H1 (cell line): Measurements from ENCODE around the gene AGR2. TPM values are rescaled to one million over a fixed set of nuclear protein-coding genes. Genes with fewer than 3 reads are reported as not detected.

Experiments
- CTCF ChIA-PET: fragments of 300-600 bp; sonication (Branson Sonifier 250); formaldehyde crosslinking; loops from one replicate; lab custom pipeline; 2021; ENCODE audit not compliant: partially characterized antibody; lab: Charles Lee
- POLR2A ChIA-PET: fragments of 300-600 bp; sonication (Branson Sonifier 250); formaldehyde crosslinking; loops from one replicate; lab custom pipeline; 2021; ENCODE audit warnings: inconsistent platforms; ENCODE audit not compliant: partially characterized antibody; lab: Charles Lee
- DNase-seq, 2 experiments: peaks; one replicate each; pipeline versions ENCODE4 v3.0.0 to v3.0.0-alpha.2; 2010 to 2022; ENCODE audit warnings: low spot score in 2 of 2, low read depth in 1 of 2, mixed read lengths in 1 of 2
- FAIRE-seq: peaks from 2 replicates; lab custom pipeline; 2011; peaks lifted over from hg19 to GRCh38; lab: Jason Lieb, UNC
- H2AFZ ChIP-seq: 2 replicates; pipeline ENCODE4 v1.8.1; 2012; ENCODE audit warnings: low read length, inconsistent platforms
- H2AK5ac ChIP-seq: 2 replicates; pipeline ENCODE4 v1.6.1; 2013; ENCODE audit warnings: low read depth, low read length
- H2BK120ac ChIP-seq: replicated peaks from 2 replicates; pipeline ENCODE3; 2013; ENCODE audit warnings: low read depth, low read length, inconsistent platforms
- H2BK12ac ChIP-seq: 2 replicates; pipeline ENCODE4 v1.6.1; 2013; ENCODE audit warnings: low read depth, low read length
- H2BK15ac ChIP-seq: 2 replicates; pipeline ENCODE4 v1.6.1; 2013; ENCODE audit warnings: low read length
- H2BK20ac ChIP-seq: 2 replicates; pipeline ENCODE4 v1.6.1; 2013; ENCODE audit warnings: low read length
- H2BK5ac ChIP-seq: 2 replicates; pipeline ENCODE4 v1.6.1; 2013; ENCODE audit warnings: low read depth, low read length
- H3K14ac ChIP-seq: 2 replicates; pipeline ENCODE4 v1.6.1; 2013; ENCODE audit warnings: inconsistent platforms; ENCODE audit not compliant: insufficient read length
- H3K18ac ChIP-seq: 2 replicates; pipeline ENCODE4 v1.6.1; 2013; ENCODE audit warnings: low read length; ENCODE audit errors: extremely low read depth
- H3K23ac ChIP-seq: 2 replicates; pipeline ENCODE4 v1.6.1; 2013; ENCODE audit warnings: inconsistent platforms; ENCODE audit not compliant: insufficient read length
- H3K23me2 ChIP-seq: 2 replicates; pipeline ENCODE4 v1.6.1; 2013; ENCODE audit warnings: low read depth, low read length
- H3K27ac ChIP-seq: 2 replicates; pipeline ENCODE4 v1.6.1; 2011; ENCODE audit warnings: low read depth, low read length, inconsistent platforms
- H3K27me3 ChIP-seq, 4 experiments: replicated peaks in 1 of 4; 1 replicate in 1 of 4; 2 replicates in 3 of 4; pipeline versions ENCODE4 v1.6.1 to v1.8.1; 2011 to 2013; ENCODE audit warnings: low read length in 3 of 4, mild to moderate bottlenecking in 3 of 4, inconsistent platforms in 2 of 4, mixed read lengths in 2 of 4, moderate library complexity in 1 of 4; ENCODE audit not compliant: control insufficient read depth in 3 of 4, insufficient read depth in 3 of 4; ENCODE audit errors: extremely low read depth in 1 of 4
- H3K36me3 ChIP-seq, 4 experiments: 2 replicates each; pipeline versions ENCODE4 v1.6.1 to v1.8.1; 2011 to 2013; ENCODE audit warnings: mild to moderate bottlenecking in 4 of 4, low read length in 3 of 4, moderate library complexity in 2 of 4, control low read depth in 1 of 4, inconsistent platforms in 1 of 4; ENCODE audit not compliant: insufficient read depth in 4 of 4, control insufficient read depth in 2 of 4
- H3K4ac ChIP-seq: replicated peaks from 2 replicates; pipeline ENCODE3; 2013; ENCODE audit warnings: low read length, low read depth, mixed read lengths, inconsistent platforms; ENCODE audit not compliant: insufficient read length
- H3K4me1 ChIP-seq, 4 experiments: replicated peaks in 1 of 4; 1 replicate in 1 of 4; 2 replicates in 3 of 4; pipeline versions ENCODE4 v1.6.1 to v1.8.1; 2011 to 2013; ENCODE audit warnings: low read length in 3 of 4, inconsistent platforms in 2 of 4, mixed read lengths in 1 of 4; ENCODE audit not compliant: insufficient read depth in 4 of 4, control insufficient read depth in 3 of 4
- H3K4me2 ChIP-seq, 2 experiments: 2 replicates each; pipeline versions ENCODE4 v1.6.1 to v1.8.1; 2011 to 2013; ENCODE audit warnings: low read depth in 2 of 2, low read length in 2 of 2, control low read depth in 1 of 2, inconsistent platforms in 1 of 2, mild to moderate bottlenecking in 1 of 2; ENCODE audit not compliant: insufficient read depth in 1 of 2
- H3K4me3 ChIP-seq, 4 experiments: fragments of 200-600, 300-600 bp in 1 of 4; sonication (generic), shearing (Covaris generic), sonication (Bioruptor Twin) in 1 of 4; 2 replicates each; pipeline versions ENCODE4 v1.5.1 to v1.8.1; 2011 to 2016; ENCODE audit warnings: low read length in 4 of 4, low read depth in 3 of 4, control low read depth in 2 of 4, inconsistent platforms in 2 of 4, mild to moderate bottlenecking in 2 of 4, mixed read lengths in 1 of 4, moderate library complexity in 1 of 4; ENCODE audit not compliant: insufficient read depth in 2 of 4; ENCODE audit errors: extremely low read depth in 1 of 4
- H3K56ac ChIP-seq: replicated peaks from 2 replicates; pipeline ENCODE3; 2013; ENCODE audit warnings: low read depth, mild to moderate bottlenecking, mixed read lengths, low read length, inconsistent platforms; ENCODE audit not compliant: insufficient read length
- H3K79me1 ChIP-seq: 2 replicates; pipeline ENCODE4 v1.6.1; 2013; ENCODE audit warnings: low read depth, low read length, control low read depth
- H3K79me2 ChIP-seq, 2 experiments: 2 replicates each; pipeline versions ENCODE4 v1.6.1 to v1.8.1; 2012 to 2013; ENCODE audit warnings: low read length in 2 of 2, mild to moderate bottlenecking in 2 of 2, inconsistent platforms in 1 of 2; ENCODE audit not compliant: insufficient read depth in 2 of 2, control insufficient read depth in 1 of 2
- H3K9ac ChIP-seq, 4 experiments: replicated peaks in 1 of 4; 1 replicate in 1 of 4; 2 replicates in 3 of 4; pipeline versions ENCODE4 v1.6.1 to v1.8.1; 2011 to 2013; ENCODE audit warnings: low read depth in 3 of 4, low read length in 3 of 4, control low read depth in 2 of 4, mild to moderate bottlenecking in 2 of 4, moderate library complexity in 2 of 4, inconsistent platforms in 1 of 4; ENCODE audit errors: extremely low read depth in 1 of 4
- H3K9me3 ChIP-seq, 2 experiments: 2 replicates each; pipeline versions ENCODE4 v1.6.1 to v1.8.1; 2012 to 2013; ENCODE audit warnings: mild to moderate bottlenecking in 2 of 2, moderate library complexity in 2 of 2, control low read depth in 1 of 2, inconsistent platforms in 1 of 2, low read depth in 1 of 2, low read length in 1 of 2, mixed read lengths in 1 of 2; ENCODE audit not compliant: insufficient read depth in 2 of 2
- H4K20me1 ChIP-seq, 2 experiments: replicated peaks in 1 of 2; 2 replicates each; pipeline versions ENCODE3 to v1.8.1; 2011 to 2013; ENCODE audit warnings: inconsistent platforms in 2 of 2, low read length in 2 of 2, mild to moderate bottlenecking in 1 of 2; ENCODE audit not compliant: insufficient read depth in 2 of 2, control insufficient read depth in 1 of 2
- H4K5ac ChIP-seq: 2 replicates; pipeline ENCODE4 v1.6.1; 2013; ENCODE audit warnings: low read length, low read depth, mixed read lengths, inconsistent platforms; ENCODE audit not compliant: insufficient read length
- H4K8ac ChIP-seq: 2 replicates; pipeline ENCODE4 v1.8.0; 2013; ENCODE audit warnings: mild to moderate bottlenecking, moderate library complexity, low read length, inconsistent platforms; ENCODE audit not compliant: insufficient read depth; ENCODE audit errors: extremely low read depth
- H4K91ac ChIP-seq: replicated peaks from 2 replicates; pipeline ENCODE3; 2013; ENCODE audit warnings: low read length, mixed read lengths, inconsistent platforms; ENCODE audit not compliant: insufficient read length
- CTBP2 ChIP-seq: IDR thresholded peaks from 2 replicates; pipeline ENCODE4 v1.7.0; 2011; ENCODE audit warnings: borderline replicate concordance, mild to moderate bottlenecking, moderate library complexity, mixed read lengths, low read length; ENCODE audit not compliant: insufficient read depth, insufficient read length
- EP300 ChIP-seq, 2 experiments: IDR thresholded peaks; 1 replicate in 1 of 2; 2 replicates in 1 of 2; pipeline ENCODE4 v1.6.1; 2011 to 2012; ENCODE audit warnings: low read depth in 2 of 2, low read length in 2 of 2, mild to moderate bottlenecking in 2 of 2, borderline replicate concordance in 1 of 2, inconsistent platforms in 1 of 2, moderate library complexity in 1 of 2
- EZH2 ChIP-seq: fragments of 200-600 bp; sonication (generic); IDR thresholded peaks from 2 replicates; pipeline ENCODE4 v1.7.1; 2012; ENCODE audit warnings: low read depth, mild to moderate bottlenecking, moderate library complexity, low read length, inconsistent platforms; ENCODE audit not compliant: severe bottlenecking
- HDAC2 ChIP-seq, 2 experiments: fragments of 300-600 bp in 1 of 2; sonication (generic) in 1 of 2; IDR thresholded peaks; 2 replicates each; pipeline ENCODE4 v1.6.1; 2011 to 2012; ENCODE audit warnings: low read depth in 2 of 2, low read length in 2 of 2, mild to moderate bottlenecking in 2 of 2, moderate library complexity in 2 of 2, borderline replicate concordance in 1 of 2, inconsistent platforms in 1 of 2
- JUN ChIP-seq: IDR thresholded peaks from 2 replicates; pipeline ENCODE4 v1.6.1; 2011; ENCODE audit warnings: low read depth, mild to moderate bottlenecking, improper control_type of control experiment, low read length
- JUND ChIP-seq: IDR thresholded peaks from 2 replicates; pipeline ENCODE4 v1.6.1; 2011; ENCODE audit warnings: mild to moderate bottlenecking, improper control_type of control experiment, low read length
- NRF1 ChIP-seq: IDR thresholded peaks from 2 replicates; pipeline ENCODE4 v1.6.1; 2011; ENCODE audit warnings: mild to moderate bottlenecking, low read depth, low read length, improper control_type of control experiment
- POLR2AphosphoS5 ChIP-seq: IDR thresholded peaks from 2 replicates; pipeline ENCODE4 v1.6.1; 2011; ENCODE audit warnings: low read depth, low read length
- RNF2 ChIP-seq: fragments of 200-900, 300-1000 bp; sonication (generic); IDR thresholded peaks from 2 replicates; pipeline ENCODE4 v1.7.1; 2016; ENCODE audit warnings: borderline replicate concordance, low read depth, mild to moderate bottlenecking, antibody characterized with exemption, low read length; ENCODE audit not compliant: poor library complexity, severe bottlenecking; ENCODE audit errors: missing control alignments
- SP4 ChIP-seq: IDR thresholded peaks from 2 replicates; pipeline ENCODE4 v1.6.1; 2012; ENCODE audit warnings: low read length, inconsistent platforms
- TAF1 ChIP-seq: IDR thresholded peaks from 2 replicates; pipeline ENCODE4 v1.6.1; 2011; ENCODE audit warnings: mild to moderate bottlenecking, low read depth, low read length
- YY1 ChIP-seq: IDR thresholded peaks from 2 replicates; pipeline ENCODE4 v1.6.1; 2011; ENCODE audit warnings: low read depth, mild to moderate bottlenecking, low read length
- WGBS, 2 experiments: shearing (Covaris generic) in 1 of 2; methylation state at CpG; one replicate each; pipeline versions ENCODE4 v1.1.6 to v1.1.7; 2013 to 2015; ENCODE audit warnings: low lambda C conversion rate in 2 of 2, mixed read lengths in 2 of 2, inconsistent platforms in 1 of 2, low coverage in 1 of 2, missing lambda C conversion rate in 1 of 2; ENCODE audit not compliant: insufficient replicate concordance in 2 of 2, insufficient coverage in 1 of 2, insufficient read length in 1 of 2; ENCODE audit errors: extremely low coverage in 1 of 2, missing lambda C conversion rate in 1 of 2; 5-methylcytosine and 5-hydroxymethylcytosine counted together
- polyA plus RNA-seq, 7 experiments: library from polyadenylated mRNA; depleted of rRNA in 3 of 7; stranded (reverse) in 5 of 7; unstranded in 2 of 7; fragments of >200 nt in 5 of 7; fragments of 200-250 nt in 2 of 7; gene quantifications; 1 replicate in 5 of 7; 2 replicates in 1 of 7; 4 replicates in 1 of 7; pipeline versions ENCODE4 v1.2.1 to v1.2.3, GENCODE V29; 2011 to 2013; ENCODE audit warnings: missing spikeins in 2 of 7, mixed read lengths in 2 of 7
- total RNA-seq: library from RNA; stranded (reverse); fragmentation: NEBNext Ultra II Directional; extraction: Animal tissue kit (Norgen Biotek cat#: 25700); gene quantifications from 2 replicates; pipeline ENCODE4 v1.2.1, GENCODE V29; 2021

AGR2 gene
- total and polyA plus RNA-seq, 2 of the 8 experiments (the other 6 are each of a cell fraction or from before 2014, with no cell fraction given) = not detected

DNA sequence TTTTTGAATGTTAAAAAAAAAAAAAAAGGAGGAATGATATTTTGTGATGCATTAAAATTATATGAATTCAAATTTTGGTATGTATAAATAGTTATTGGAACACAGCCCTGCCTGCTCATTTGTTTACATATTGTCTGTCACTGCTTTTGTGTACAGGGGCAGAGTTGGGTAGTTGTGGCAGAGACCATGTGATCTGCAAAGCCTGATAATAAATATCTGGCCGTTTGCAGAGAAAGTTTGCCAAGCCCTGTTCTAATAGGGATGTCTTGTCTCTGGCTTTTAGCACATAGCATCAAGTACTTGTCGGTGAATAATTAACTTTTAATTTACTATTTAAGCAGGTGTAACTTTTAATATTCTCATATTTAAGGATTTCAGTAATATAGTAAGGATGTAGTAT is 31.5 kb downstream of the AGR2 start:
- Histone ChIP-seq H2BK15ac (no peak overlapping the region), H3K9me3 (no peaks in the 10 kb centered on the region), H3K9ac (no peak overlapping the region), H3K23me2 (no peaks in the 10 kb centered on the region), H3K14ac (no peak overlapping the region), H2AK5ac (no peak overlapping the region), H2BK120ac (no peak overlapping the region), H3K36me3 (no peaks in the 10 kb centered on the region), H3K56ac (no peak overlapping the region), H3K18ac (no peak overlapping the region), H2AFZ (no peak overlapping the region), H3K23ac (no peak overlapping the region), H2BK12ac (no peak overlapping the region), H3K27ac (no peak overlapping the region), H4K91ac (no peak overlapping the region), H4K5ac (no peak overlapping the region), H3K4me2 (no peak overlapping the region), H4K8ac (no peak overlapping the region), H3K4ac (no peak overlapping the region), H3K4me3 (no peak overlapping the region), H3K4me1 (peaks cover 0 to 7% (median 4%) of the 10 kb centered on the region in 4 experiments; a peak in 3 of 7 replicates), H2BK20ac (no peak overlapping the region), H2BK5ac (no peak overlapping the region), H3K27me3 (no peaks in the 10 kb centered on the region), H4K20me1 (no peaks in the 10 kb centered on the region), H3K79me1 (no peaks in the 10 kb centered on the region), H3K79me2 (peaks cover 0 to 4% of the 10 kb centered on the region in 2 experiments; a peak in 1 of 4 replicates)
- CTCF ChIA-PET = no interaction called here
- DNase-seq (no peak), FAIRE-seq (no peak)
- POLR2A ChIA-PET = no interaction called here
- 88% methylated on average over 2 of the region's 2 CpGs; no CpG with 5 or more reads in 1 of the 2 experiments for WGBS, 2 experiments
- TF ChIP-seq NRF1 (no peak), SP4 (no peak), YY1 (no peak), JUND (no peak), HDAC2 (IDR thresholded peaks at IDR 0.05; ENCODE audit: borderline replicate concordance in 1 of 2, low read depth in 2 of 2, low read length in 2 of 2) (no peak), TAF1 (no peak), EZH2 (no peak), JUN (no peak), RNF2 (no peak), EP300 (IDR thresholded peaks at IDR 0.05; ENCODE audit: borderline replicate concordance in 1 of 2, low read depth in 2 of 2, low read length in 2 of 2) (no peak), POLR2AphosphoS5 (no peak), CTBP2 (no peak)
